Transverse colon (tissue), 4 donors: ENCODE measurements around the gene CFAP157. TPM values are rescaled to one million over a fixed set of nuclear protein-coding genes. Genes with fewer than 3 reads are reported as not detected.

Source experiments
- DNase-seq: peaks from one replicate; pipeline ENCODE4 v3.0.0-alpha.2; 2019
- H3K27ac ChIP-seq, 4 donors: fragments of 200-600 bp; sonication (generic); 2 replicates each; pipeline ENCODE4 v1.5.1; 2016 to 2018; ENCODE audit warnings: inconsistent platforms in 4 of 4
- H3K27me3 ChIP-seq: fragments of 200-600 bp; sonication (generic); 2 replicates; pipeline ENCODE4 v1.5.1; 2017; ENCODE audit warnings: inconsistent platforms
- H3K36me3 ChIP-seq, 4 donors: fragments of 200-600 bp; sonication (generic); 2 replicates each; pipeline ENCODE4 v1.5.1; 2017 to 2019; ENCODE audit warnings: inconsistent platforms in 4 of 4
- H3K4me1 ChIP-seq, 4 donors: fragments of 200-600 bp; sonication (generic); 2 replicates each; pipeline ENCODE4 v1.5.1; 2017 to 2020; ENCODE audit warnings: inconsistent platforms in 4 of 4
- H3K4me3 ChIP-seq, 4 donors: fragments of 200-600 bp; sonication (generic); 1 replicate in 1 of 4; 2 replicates in 3 of 4; pipeline versions ENCODE4 v1.5.1 to v1.6.1; 2017 to 2019; ENCODE audit warnings: inconsistent platforms in 4 of 4
- H3K9me3 ChIP-seq, 2 donors: fragments of 200-600 bp; sonication (generic); 2 replicates each; pipeline ENCODE4 v1.5.1; 2017 to 2019; ENCODE audit warnings: inconsistent platforms in 2 of 2
- EP300 ChIP-seq: sonication (generic); formaldehyde crosslinking; IDR thresholded peaks from one replicate; pipeline ENCODE4 v1.6.1; 2017; ENCODE audit warnings: antibody characterized with exemption, low read depth
- POLR2A ChIP-seq: fragments of 450-650 bp; IDR thresholded peaks from one replicate; pipeline ENCODE4 v1.6.1; 2016; ENCODE audit warnings: antibody characterized with exemption, mild to moderate bottlenecking, moderate library complexity
- POLR2AphosphoS5 ChIP-seq, 3 donors: sonication (generic); formaldehyde crosslinking; IDR thresholded peaks; one replicate each; pipeline ENCODE4 v1.6.1; 2016; ENCODE audit warnings: antibody characterized with exemption in 3 of 3
- WGBS, 2 donors: methylation state at CpG; one replicate each; pipeline ENCODE4 v1.1.5; 2018; ENCODE audit warnings: low coverage in 1 of 2; 5-methylcytosine and 5-hydroxymethylcytosine counted together
- in situ Hi-C, 4 donors: fragments of 200-750 bp; cut with MboI; loops; one replicate each; pipeline versions ENCODE4 v1.15.0 to v1.15.1; 2017; ENCODE audit warnings: low sequenced_read_pairs in 3 of 4, low pct_ligation_motif_present in 1 of 4, low pct_unique_long_range_greater_than_20kb in 1 of 4
- intact Hi-C: fragments of 100-400 bp; cut with DNase I; formaldehyde crosslinking; loops from one replicate; pipeline ENCODE4 v1.15.1; 2023; ENCODE audit warnings: low total_unique reads
- total RNA-seq, 4 donors: library from RNA; depleted of rRNA; stranded (reverse); fragments of >200 nt; gene quantifications; one replicate each; pipeline ENCODE4 v1.1.0, GENCODE V29; 2016
- TF ChIP-seq, protein P1 (sequence below), 5 experiments: fragments of 200-600 bp in 3 of 5; fragments of 450-650 bp in 2 of 5; sonication (generic) in 3 of 5; IDR thresholded peaks; 1 replicate in 2 of 5; 2 replicates in 3 of 5; pipeline ENCODE4 v1.5.1; 2016 to 2017; ENCODE audit warnings: antibody characterized with exemption in 5 of 5, inconsistent platforms in 3 of 5, mild to moderate bottlenecking in 2 of 5, moderate library complexity in 1 of 5

Gene CFAP157
- total RNA-seq, 4 donors from 2014 or later, result not detected

DNA sequence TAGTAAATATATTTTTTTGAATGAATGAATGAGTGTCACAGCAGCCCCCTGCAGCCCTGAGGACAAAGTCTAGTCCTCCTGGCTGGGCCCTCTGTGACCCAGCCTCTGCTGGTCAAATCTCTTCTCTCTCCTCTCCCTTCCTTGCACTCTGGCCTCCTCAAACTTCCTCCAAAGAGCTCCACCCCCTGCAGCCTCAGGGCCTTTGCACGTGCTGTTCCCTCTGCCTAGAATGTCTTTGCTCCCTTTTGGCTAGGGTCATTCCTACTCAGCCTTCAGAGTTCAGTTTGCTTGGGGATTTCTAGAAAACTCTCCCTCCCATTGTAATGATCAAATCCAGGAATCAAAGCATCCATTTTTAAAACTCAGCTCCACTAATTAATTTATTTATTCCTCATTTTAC, 58.6 kb downstream of the CFAP157 start:
- Histone ChIP-seq H3K27ac (peak overlapping the region in 1 of 4 donors; percentile 48), H3K36me3 (no peaks in the 10 kb centered on the region), H3K9me3 (no peaks in the 10 kb centered on the region), H3K27me3 (no peaks in the 10 kb centered on the region), H3K4me3 (no peak overlapping the region), H3K4me1 (peaks cover 0 to 23% (median 2%) of the 10 kb centered on the region in 4 donors)
- TF ChIP-seq EP300 (no peak), POLR2A (no peak), POLR2AphosphoS5 (IDR thresholded peaks at IDR 0.05) (no peak)
- TF ChIP-seq, protein P1, sequence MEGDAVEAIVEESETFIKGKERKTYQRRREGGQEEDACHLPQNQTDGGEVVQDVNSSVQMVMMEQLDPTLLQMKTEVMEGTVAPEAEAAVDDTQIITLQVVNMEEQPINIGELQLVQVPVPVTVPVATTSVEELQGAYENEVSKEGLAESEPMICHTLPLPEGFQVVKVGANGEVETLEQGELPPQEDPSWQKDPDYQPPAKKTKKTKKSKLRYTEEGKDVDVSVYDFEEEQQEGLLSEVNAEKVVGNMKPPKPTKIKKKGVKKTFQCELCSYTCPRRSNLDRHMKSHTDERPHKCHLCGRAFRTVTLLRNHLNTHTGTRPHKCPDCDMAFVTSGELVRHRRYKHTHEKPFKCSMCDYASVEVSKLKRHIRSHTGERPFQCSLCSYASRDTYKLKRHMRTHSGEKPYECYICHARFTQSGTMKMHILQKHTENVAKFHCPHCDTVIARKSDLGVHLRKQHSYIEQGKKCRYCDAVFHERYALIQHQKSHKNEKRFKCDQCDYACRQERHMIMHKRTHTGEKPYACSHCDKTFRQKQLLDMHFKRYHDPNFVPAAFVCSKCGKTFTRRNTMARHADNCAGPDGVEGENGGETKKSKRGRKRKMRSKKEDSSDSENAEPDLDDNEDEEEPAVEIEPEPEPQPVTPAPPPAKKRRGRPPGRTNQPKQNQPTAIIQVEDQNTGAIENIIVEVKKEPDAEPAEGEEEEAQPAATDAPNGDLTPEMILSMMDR (IDR thresholded peaks at IDR 0.05), result no peak
- DNase-seq, result no peak
- intact Hi-C loops, result no loop called here
- in situ Hi-C loops, result no loop called here
- 56% methylated on average over 1 of the region's 1 CpG; no CpG with 5 or more reads in 1 of the 2 donors for WGBS, 2 donors

Other genes with a start within 250 kb of the CFAP157 start
- gene STXBP1, start 94.7 kb upstream of the CFAP157 start, total RNA-seq, result 100 to 1,000 TPM in 1 of 4 donors, 10 to 100 TPM in 2, 1 to 10 TPM in 1; 7.9 to 193 (median 13.3) TPM
- 1 to 10 TPM; 2.4 to 9.7 (median 6.2) TPM for gene PTRH1, start 8.7 kb downstream of the CFAP157 start, total RNA-seq
- gene TTC16, start 9.1 kb downstream of the CFAP157 start, total RNA-seq, result not detected
- gene TOR2A, start 28.3 kb downstream of the CFAP157 start, total RNA-seq, result 100 to 1,000 TPM in 1 of 4 donors, 10 to 100 TPM in 3; 31.4 to 126 (median 48.1) TPM
- 10 to 100 TPM in 1 of 4 donors, 1 to 10 TPM in 3; 2.6 to 10.1 (median 3.9) TPM for gene SH2D3C, start 71.7 kb downstream of the CFAP157 start, total RNA-seq
- 10 to 100 TPM; 32.6 to 78.9 (median 49.3) TPM for gene CDK9, start 79.0 kb downstream of the CFAP157 start, total RNA-seq
- gene FPGS, start 95.9 kb downstream of the CFAP157 start, total RNA-seq, result 100 to 1,000 TPM in 1 of 4 donors, 10 to 100 TPM in 3; 31.4 to 144 (median 74.8) TPM
- gene ENG, start 147.7 kb downstream of the CFAP157 start, total RNA-seq, result 10 to 100 TPM; 10.6 to 23.9 (median 17.0) TPM
- 100 to 1,000 TPM in 1 of 4 donors, 10 to 100 TPM in 3; 24.7 to 110 (median 62.4) TPM for gene AK1, start 170.7 kb downstream of the CFAP157 start, total RNA-seq
- gene ST6GALNAC6, start 192.6 kb downstream of the CFAP157 start, total RNA-seq, result 10 to 100 TPM; 41.0 to 80.4 (median 75.7) TPM
- gene ST6GALNAC4, start 210.1 kb downstream of the CFAP157 start, total RNA-seq, result 10 to 100 TPM; 16.7 to 66.1 (median 47.3) TPM
- gene PIP5KL1, start 223.8 kb downstream of the CFAP157 start, total RNA-seq, result 1 to 10 TPM in 1 of 4 donors, not detected in 3; 4.6 TPM
- 100 to 1,000 TPM in 1 of 4 donors, 10 to 100 TPM in 3; 20.6 to 249 (median 26.3) TPM for gene DPM2, start 230.9 kb downstream of the CFAP157 start, total RNA-seq